OCI-M1 (cell line): ENCODE results near the gene SLC18A2.
A peak's percentile ranks its signal among the peaks of the same experiment; 100 is the strongest.

Experiments
- DNase-seq: peaks from one replicate; lab custom pipeline; 2025; lab: John Stamatoyannopoulos, UW

The SLC18A2 gene

GRCh38 chr10:117237401-117237991 is 3.4 kb upstream of the SLC18A2 start:
- DNase-seq: peak; percentile 81

- no peak for DNase-seq
Measured at GRCh38 chr10:117239051-117239450, 1.9 kb upstream of the SLC18A2 start.

DNA sequence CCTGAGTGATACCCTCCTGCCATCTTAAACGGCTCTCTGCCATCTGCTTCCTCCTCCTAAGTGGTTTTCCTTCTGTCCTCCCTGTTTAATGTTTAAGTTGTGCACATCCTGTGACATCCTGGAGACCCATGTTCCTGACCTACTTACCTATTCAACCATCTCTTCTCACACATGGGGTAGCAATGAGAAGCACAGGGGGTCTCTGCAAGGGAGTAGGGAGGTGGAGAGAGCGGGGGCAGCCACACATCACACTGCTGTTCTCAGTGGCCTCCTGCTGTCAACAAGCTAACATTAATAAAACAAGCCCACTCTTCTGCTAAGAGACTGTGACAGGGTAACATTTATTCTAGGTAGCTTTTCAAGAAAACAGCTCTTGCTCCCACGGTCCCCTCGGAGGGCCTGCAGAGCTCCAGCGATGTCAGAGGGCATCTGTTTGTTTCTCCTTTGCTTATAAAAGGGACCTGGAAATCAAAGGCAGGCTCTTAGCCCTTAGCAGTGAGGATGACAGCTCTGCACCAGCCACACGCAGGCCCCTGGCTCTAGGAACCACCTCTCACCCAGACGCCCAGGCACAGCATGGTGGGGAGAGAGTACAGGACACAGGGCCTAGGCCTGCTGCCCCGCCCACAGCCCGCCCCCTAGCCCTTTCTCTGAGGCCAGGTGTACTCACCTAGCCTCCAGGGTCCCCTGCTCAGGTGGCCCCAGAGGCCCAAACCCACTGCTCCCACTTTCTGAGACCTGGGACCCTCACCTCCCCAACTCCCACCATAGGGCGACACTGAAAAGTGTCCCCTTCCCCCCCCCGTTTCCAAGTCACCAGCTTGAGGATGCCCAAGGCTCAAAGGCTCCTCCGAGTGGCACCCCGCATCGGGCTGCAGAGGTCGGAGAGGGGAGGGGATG is 943 bp upstream of the SLC18A2 start:
- no peak for DNase-seq

DNA sequence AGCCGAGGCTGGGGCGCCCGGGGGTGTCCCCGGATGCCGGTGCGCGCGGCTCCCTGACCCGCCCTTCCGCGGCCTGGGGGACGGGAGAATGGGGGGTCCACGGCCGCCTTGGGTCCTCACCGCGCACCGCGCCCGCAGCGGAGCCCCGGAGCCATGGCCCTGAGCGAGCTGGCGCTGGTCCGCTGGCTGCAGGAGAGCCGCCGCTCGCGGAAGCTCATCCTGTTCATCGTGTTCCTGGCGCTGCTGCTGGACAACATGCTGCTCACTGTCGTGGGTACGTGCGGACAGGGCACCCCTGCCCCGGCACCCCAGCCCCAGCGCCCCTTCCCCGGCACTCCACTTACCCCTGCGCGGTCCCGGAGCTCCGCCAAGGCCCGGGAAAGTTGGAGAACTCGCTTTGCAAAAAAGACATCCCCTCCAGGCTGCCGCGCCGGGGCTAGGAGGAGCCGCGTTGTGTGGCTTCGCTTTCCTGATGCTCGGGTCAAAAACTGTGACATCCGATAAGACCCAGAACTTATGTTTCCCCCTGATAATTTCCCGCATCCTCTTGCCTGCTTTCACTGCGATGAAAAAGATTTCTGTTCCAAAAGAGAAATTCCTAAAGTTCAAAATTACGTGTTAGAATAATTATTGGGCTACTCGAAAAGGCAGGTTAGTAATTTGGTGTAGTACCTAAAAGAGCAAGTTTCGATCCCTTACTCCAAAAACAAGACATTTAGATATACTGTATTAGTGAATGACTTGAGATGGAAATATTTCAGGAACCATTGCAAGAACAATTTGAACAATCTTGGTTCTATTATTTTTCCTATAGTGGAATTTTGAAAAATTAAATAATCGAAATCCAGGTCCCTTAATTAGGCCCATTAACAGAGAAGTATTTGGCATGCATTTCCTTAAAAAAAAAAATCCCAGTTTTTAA is 888 bp downstream of the SLC18A2 start:
- peak; percentile 62 for DNase-seq

- no peak for DNase-seq
Measured at GRCh38 chr10:117242463-117242832, 1.5 kb downstream of the SLC18A2 start.

GRCh38 chr10:117246997-117247671 is 6.2 kb downstream of the SLC18A2 start:
- DNase-seq: no peak

GRCh38 chr10:117248750-117249465 is 8.0 kb downstream of the SLC18A2 start:
- no peak for DNase-seq

DNA sequence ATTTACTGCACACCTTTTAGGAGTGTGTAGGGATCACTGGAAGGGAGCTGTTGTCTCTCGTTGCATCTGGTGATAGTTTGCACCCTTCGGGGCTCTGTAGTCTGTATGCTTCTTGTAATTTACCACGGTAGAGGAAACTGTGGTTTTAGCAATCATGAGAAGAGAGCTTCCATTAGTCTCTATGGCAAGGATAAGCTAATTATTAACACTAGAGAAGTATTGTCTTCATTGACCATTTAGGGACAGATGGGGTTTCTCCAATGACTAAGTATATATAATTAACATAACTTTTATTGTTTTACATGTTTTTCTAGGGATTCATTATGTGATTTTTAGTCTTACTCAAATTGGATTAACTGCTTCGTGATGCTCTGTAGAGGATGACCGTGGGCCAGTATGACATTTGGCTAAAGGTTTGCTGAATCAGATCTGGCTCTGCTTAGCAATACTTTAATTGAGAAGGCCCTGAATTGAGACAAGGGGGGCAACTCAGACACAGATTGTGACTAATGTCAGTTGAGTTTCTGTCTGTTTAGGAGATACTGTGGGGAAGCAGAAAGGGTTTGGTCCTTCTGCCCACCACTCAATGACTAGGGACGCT is 8.7 kb downstream of the SLC18A2 start:
- no peak for DNase-seq

GRCh38 chr10:117250411-117250810 is 9.5 kb downstream of the SLC18A2 start:
- DNase-seq: no peak

GRCh38 chr10:117253908-117254307 is 13.0 kb downstream of the SLC18A2 start:
- no peak for DNase-seq

- no peak for DNase-seq
Measured at GRCh38 chr10:117254338-117254737, 13.4 kb downstream of the SLC18A2 start.

GRCh38 chr10:117254774-117255735 is 14.1 kb downstream of the SLC18A2 start:
- DNase-seq: no peak

GRCh38 chr10:117255835-117256460 is 15.0 kb downstream of the SLC18A2 start:
- no peak for DNase-seq

DNA sequence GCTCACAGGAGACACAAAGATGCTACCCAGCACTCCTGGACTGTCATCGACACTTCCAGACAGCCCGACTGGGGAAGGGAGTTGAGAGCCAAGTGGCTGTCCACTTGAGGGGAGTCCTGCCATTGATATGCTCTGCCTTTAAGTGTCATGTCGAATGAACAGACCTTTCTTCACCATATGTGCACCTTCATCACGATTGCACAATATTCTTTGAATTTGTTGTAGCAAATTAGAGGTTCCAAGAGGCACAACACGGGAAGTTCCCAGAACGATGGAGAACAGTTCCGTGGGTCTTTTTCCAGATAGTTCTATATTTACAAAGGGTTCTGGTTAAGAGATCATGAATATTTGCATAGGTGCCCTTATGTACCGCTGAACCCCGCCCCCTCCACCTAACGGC is 16.0 kb downstream of the SLC18A2 start:
- DNase-seq: no peak

DNA sequence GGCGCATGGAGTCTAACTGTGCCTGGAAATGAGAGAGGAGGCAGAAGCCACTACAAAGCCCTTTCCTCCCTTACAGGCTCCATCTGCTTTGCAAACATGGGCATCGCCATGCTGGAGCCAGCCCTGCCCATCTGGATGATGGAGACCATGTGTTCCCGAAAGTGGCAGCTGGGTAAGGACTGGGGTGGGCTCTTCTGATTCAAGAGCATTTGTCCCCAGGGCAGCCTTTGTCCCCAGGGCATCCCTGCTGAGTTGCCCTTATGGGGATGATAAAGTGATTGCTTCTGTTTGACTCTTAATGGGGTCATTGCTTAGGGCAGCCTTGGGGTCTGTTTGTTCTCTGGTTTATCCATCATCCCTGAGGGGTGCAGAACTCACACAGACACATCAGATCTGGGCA is 16.8 kb downstream of the SLC18A2 start:
- DNase-seq: no peak

GRCh38 chr10:117259279-117259678 is 18.4 kb downstream of the SLC18A2 start:
- no peak for DNase-seq

- no peak for DNase-seq
Measured at GRCh38 chr10:117260084-117260483, 19.2 kb downstream of the SLC18A2 start.

DNA sequence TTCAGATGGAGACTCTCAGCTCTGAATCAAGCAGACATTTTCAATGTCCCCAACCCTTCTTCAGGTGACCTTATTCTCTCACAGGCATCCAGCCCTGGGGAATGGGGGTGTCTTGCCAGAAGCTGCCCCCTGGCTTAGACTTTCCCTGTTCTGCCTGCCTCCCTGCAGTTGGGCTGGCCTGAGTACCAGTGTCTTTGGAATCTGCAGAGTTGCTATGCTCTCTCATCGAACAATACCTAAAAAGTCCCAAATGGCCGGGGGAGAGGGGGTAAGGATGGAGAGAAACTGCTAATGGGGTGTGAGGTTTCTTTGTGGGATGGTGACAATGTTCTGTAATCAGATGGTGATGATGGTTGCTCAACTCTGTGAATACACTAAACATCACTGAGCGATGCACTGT is 20.6 kb downstream of the SLC18A2 start:
- no peak for DNase-seq

GRCh38 chr10:117262291-117262902 is 21.5 kb downstream of the SLC18A2 start:
- DNase-seq: no peak
